T-helper 1 cell treated with Interleukin-12 subunit alpha and Interleukin-12 subunit beta and Interleukin-4 antibody, amounts not matched to agents 30 ng/mL and 1 ng/mL, for 36 hours (primary cell): ENCODE measurements around the gene BANK1. TPM values are rescaled to one million over a fixed set of nuclear protein-coding genes. Genes with fewer than 3 reads are reported as not detected.

Experiments
- intact Hi-C: fragments of 100-400 bp; cut with micrococcal nuclease; formaldehyde crosslinking; loops from one replicate; pipeline ENCODE4 v1.15.1; 2024
- total RNA-seq: library from RNA; stranded (reverse); gene quantifications from 2 replicates; pipeline ENCODE4 v1.2.3, GENCODE V29; 2022

The BANK1 gene
- total RNA-seq, 1 donor from 2014 or later, result 0.66 TPM

DNA sequence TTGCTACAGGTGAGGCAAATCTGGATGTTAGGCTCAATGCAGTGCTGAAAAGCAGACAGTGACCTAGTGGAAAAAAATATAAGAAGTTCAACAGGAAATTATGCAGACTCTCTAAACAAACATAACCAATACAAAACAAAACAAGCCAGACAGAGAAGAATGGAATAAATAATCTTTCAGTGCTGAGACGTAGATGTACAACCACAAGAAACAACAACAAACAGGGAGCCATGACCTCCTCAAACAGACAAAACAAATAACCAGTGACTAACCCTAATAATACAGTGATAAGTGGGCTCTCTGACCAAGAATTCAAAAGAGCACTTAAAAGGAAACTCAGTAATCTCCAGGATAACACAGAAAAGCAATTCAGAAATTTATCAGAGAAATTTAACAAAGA lies 315.5 kb downstream of the BANK1 start:
- intact Hi-C loops, result no loop called here

- intact Hi-C loops, result no loop called here
These were observed 323.6 kb downstream of the BANK1 start for GRCh38 chr4:102114118-102114630.

- intact Hi-C loops, result no loop called here
These were observed 325.6 kb downstream of the BANK1 start for GRCh38 chr4:102116121-102116520.

DNA sequence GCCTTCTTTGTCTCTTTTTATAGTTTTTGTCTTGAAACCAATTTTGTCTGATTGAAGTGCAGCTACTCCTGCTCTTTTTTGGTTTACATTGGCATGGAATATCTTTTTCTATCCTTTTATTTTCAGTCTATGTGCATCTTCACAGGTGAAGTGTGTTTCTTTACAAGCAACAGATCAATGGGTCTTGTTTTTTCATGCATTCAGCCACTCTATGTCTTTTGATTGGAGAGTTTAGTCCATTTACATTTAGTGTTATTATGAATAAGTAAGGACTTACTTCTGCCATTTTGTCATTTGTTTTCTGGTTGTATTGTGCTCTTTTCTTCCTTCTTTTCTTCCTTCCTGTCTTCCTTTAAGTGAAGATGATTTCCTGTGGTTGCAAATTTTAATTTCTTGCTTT lies 330.3 kb downstream of the BANK1 start:
- intact Hi-C loops, result no loop called here
